ENCODE data around the gene MACROD2. TPM values are rescaled to one million over a fixed set of nuclear protein-coding genes. Genes with fewer than 3 reads are reported as not detected.

The MACROD2 gene
- total and polyA plus RNA-seq, 4 donors, result 0.66 to 10.5 (median 3.3) TPM

DNA sequence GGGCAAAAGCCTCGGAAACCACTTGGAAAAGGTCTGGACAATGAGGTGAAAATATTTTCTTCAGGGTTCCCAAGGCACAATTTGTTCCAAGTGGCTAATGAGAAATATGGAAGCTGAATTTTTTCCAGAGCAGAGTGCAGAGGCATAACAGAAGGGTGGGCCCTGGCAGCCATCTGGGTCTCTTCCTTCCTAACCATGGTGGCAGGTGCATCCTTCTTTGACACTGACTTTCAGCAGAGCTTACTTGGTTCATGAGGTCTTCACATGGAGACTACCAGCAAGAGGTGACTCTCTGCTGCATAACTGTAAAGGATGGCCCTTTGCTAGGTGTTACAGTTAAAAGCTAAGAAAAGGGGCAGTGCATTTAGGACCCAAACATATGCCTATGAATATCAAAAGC, 2055.1 kb downstream of the MACROD2 start (continued):
- no peak for TF ChIP-seq HNF4G (IDR thresholded peaks at IDR 0.05)

DNA sequence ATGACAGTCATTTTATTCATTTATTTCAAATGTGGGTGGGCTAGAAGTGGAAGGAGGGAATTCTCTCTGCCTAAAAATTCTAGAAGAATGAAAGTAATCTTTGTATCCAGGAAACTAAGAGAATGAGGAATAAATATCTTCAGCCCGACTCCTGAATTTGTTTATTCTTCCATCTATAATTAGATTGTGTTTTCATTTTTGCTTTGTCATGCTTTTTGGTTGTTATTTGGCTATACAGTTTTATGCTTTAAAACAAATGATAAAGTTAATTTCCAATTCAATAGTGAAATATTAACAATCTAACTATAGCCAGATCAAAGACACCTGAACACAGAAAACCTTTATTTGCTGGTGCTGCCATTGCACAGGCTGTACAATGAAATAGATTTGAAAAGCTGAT, 2056.7 kb downstream of the MACROD2 start:
- H3K4me3 ChIP-seq (ENCODE audit: low read depth in 1 of 3, low read length in 3 of 3), result no peak overlapping the region
- no peaks in the 10 kb centered on the region for H3K27me3 ChIP-seq (ENCODE audit: control insufficient read depth in 4 of 4, insufficient read depth in 4 of 4, low read length in 3 of 4)
- H3K9me3 ChIP-seq (ENCODE audit: control insufficient read depth in 4 of 4, low read length in 3 of 4), result no peaks in the 10 kb centered on the region
- no peak overlapping the region for H3K9ac ChIP-seq (ENCODE audit: low read depth in 1 of 2, low read length in 2 of 2)
- H3K4me1 ChIP-seq (ENCODE audit: control insufficient read depth in 4 of 4, insufficient read depth in 4 of 4, low read length in 3 of 4), result no peaks in the 10 kb centered on the region
- no peaks in the 10 kb centered on the region for H3K36me3 ChIP-seq (ENCODE audit: control insufficient read depth in 4 of 4, insufficient read depth in 3 of 4, low read depth in 1 of 4, low read length in 3 of 4)
- TF ChIP-seq, protein P1, sequence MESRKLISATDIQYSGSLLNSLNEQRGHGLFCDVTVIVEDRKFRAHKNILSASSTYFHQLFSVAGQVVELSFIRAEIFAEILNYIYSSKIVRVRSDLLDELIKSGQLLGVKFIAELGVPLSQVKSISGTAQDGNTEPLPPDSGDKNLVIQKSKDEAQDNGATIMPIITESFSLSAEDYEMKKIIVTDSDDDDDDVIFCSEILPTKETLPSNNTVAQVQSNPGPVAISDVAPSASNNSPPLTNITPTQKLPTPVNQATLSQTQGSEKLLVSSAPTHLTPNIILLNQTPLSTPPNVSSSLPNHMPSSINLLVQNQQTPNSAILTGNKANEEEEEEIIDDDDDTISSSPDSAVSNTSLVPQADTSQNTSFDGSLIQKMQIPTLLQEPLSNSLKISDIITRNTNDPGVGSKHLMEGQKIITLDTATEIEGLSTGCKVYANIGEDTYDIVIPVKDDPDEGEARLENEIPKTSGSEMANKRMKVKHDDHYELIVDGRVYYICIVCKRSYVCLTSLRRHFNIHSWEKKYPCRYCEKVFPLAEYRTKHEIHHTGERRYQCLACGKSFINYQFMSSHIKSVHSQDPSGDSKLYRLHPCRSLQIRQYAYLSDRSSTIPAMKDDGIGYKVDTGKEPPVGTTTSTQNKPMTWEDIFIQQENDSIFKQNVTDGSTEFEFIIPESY (IDR thresholded peaks at IDR 0.05), result no peak
- TF ChIP-seq EGR1 (IDR thresholded peaks at IDR 0.05; ENCODE audit: low read depth in 2 of 2) (no peak), GABPA (IDR thresholded peaks at IDR 0.05 in 1 of 2, conservative IDR thresholded peaks at IDR 0.05 in 1 of 2) (no peak), HNF4G (IDR thresholded peaks at IDR 0.05) (no peak), FOXA2 (IDR thresholded peaks at IDR 0.05) (no peak), TAF1 (conservative IDR thresholded peaks at IDR 0.05) (no peak), FOXA1 (IDR thresholded peaks at IDR 0.05) (no peak), YY1 (IDR thresholded peaks at IDR 0.05) (no peak), JUND (IDR thresholded peaks at IDR 0.05) (no peak), MAX (IDR thresholded peaks at IDR 0.05) (no peak), REST (IDR thresholded peaks at IDR 0.05) (no peak), SP1 (IDR thresholded peaks at IDR 0.05) (no peak), HNF4A (conservative IDR thresholded peaks at IDR 0.05) (no peak)
- TF ChIP-seq, protein P2, sequence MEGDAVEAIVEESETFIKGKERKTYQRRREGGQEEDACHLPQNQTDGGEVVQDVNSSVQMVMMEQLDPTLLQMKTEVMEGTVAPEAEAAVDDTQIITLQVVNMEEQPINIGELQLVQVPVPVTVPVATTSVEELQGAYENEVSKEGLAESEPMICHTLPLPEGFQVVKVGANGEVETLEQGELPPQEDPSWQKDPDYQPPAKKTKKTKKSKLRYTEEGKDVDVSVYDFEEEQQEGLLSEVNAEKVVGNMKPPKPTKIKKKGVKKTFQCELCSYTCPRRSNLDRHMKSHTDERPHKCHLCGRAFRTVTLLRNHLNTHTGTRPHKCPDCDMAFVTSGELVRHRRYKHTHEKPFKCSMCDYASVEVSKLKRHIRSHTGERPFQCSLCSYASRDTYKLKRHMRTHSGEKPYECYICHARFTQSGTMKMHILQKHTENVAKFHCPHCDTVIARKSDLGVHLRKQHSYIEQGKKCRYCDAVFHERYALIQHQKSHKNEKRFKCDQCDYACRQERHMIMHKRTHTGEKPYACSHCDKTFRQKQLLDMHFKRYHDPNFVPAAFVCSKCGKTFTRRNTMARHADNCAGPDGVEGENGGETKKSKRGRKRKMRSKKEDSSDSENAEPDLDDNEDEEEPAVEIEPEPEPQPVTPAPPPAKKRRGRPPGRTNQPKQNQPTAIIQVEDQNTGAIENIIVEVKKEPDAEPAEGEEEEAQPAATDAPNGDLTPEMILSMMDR (IDR thresholded peaks at IDR 0.05; ENCODE audit: low read depth, low read length, missing input control), result no peak
- DNase-seq (ENCODE audit: low spot score), result no peak
- 61% methylated on average over 1 of the region's 1 CpG for WGBS
- H3K27ac ChIP-seq (ENCODE audit: low read depth in 1 of 2, low read length in 2 of 2), result no peak overlapping the region

- TF ChIP-seq HNF4G (IDR thresholded peaks at IDR 0.05) (no peak), FOXA1 (IDR thresholded peaks at IDR 0.05) (no peak), EGR1 (IDR thresholded peaks at IDR 0.05; ENCODE audit: low read depth in 2 of 2) (no peak), ATF3 (IDR thresholded peaks at IDR 0.05) (no peak)
- TF ChIP-seq, protein P2 (IDR thresholded peaks at IDR 0.05; ENCODE audit: low read depth, low read length, missing input control), result no peak
- no peak overlapping the region for H3K9ac ChIP-seq (ENCODE audit: low read depth in 1 of 2, low read length in 2 of 2)
- no peaks in the 10 kb centered on the region for H3K4me1 ChIP-seq (ENCODE audit: control insufficient read depth in 4 of 4, insufficient read depth in 4 of 4, low read length in 3 of 4)
- no peaks in the 10 kb centered on the region for H3K36me3 ChIP-seq (ENCODE audit: control insufficient read depth in 4 of 4, insufficient read depth in 3 of 4, low read depth in 1 of 4, low read length in 3 of 4)
- WGBS, result 80% methylated on average over 4 of the region's 4 CpGs
- no peaks in the 10 kb centered on the region for H3K27me3 ChIP-seq (ENCODE audit: control insufficient read depth in 4 of 4, insufficient read depth in 4 of 4, low read length in 3 of 4)
- DNase-seq (ENCODE audit: low spot score), result no peak
- no peak overlapping the region for H3K27ac ChIP-seq (ENCODE audit: low read depth in 1 of 2, low read length in 2 of 2)
- H3K9me3 ChIP-seq (ENCODE audit: control insufficient read depth in 4 of 4, low read length in 3 of 4), result no peaks in the 10 kb centered on the region
- H3K4me3 ChIP-seq (ENCODE audit: low read depth in 1 of 3, low read length in 3 of 3), result no peak overlapping the region
These were observed 2057.1 kb downstream of the MACROD2 start for GRCh38 chr20:16052456-16052855.

All from liver (tissue), 9 donors.